Epidermal melanocyte (primary cell): ENCODE data around the gene PLCXD1.
A peak's percentile ranks its signal among the peaks of the same experiment; 100 is the strongest.
"Not testable (repeated sequence)": the region's sequence is repeated elsewhere in the genome, so short reads cannot be mapped to it uniquely, and the experiment has no call there.

Source experiments
- DNase-seq: peaks from one replicate; pipeline ENCODE4 v3.0.0; 2011; ENCODE audit warnings: low spot score; ENCODE audit not compliant: insufficient read length

The PLCXD1 gene

GRCh38 chrX:316351-317325, 35.5 kb downstream of the PLCXD1 start:
- no peak for DNase-seq

DNA sequence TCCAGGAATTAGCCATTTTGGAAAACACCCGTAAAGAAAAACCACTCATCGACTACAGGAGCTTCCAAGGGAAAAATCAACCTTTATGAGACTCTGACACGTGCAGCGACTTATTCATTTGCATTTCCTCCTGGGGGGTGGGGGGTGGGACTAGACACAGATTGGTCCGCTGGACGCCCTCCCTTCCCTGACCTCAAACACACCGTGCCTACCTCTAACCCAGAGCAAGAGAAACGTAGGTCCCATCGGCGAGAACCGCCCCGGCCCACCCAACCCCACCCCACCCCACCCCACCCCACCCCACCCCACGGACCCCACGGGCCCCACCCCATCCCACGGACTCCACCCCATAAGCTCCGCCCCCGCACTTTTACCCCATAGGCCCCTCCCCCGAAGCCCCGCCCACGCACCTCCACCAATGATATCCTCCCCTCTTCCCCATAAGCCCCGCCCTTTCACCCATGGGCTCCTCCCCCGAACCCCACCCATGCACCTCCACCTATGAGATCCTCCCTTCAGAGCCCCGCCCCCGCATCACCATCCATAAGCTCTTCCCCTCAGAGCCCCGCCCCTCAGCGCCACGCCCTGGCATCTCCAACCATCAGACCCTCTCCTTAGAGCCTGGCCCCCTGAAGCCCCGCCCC, 36.4 kb downstream of the PLCXD1 start:
- DNase-seq, result peak; percentile 83

DNA sequence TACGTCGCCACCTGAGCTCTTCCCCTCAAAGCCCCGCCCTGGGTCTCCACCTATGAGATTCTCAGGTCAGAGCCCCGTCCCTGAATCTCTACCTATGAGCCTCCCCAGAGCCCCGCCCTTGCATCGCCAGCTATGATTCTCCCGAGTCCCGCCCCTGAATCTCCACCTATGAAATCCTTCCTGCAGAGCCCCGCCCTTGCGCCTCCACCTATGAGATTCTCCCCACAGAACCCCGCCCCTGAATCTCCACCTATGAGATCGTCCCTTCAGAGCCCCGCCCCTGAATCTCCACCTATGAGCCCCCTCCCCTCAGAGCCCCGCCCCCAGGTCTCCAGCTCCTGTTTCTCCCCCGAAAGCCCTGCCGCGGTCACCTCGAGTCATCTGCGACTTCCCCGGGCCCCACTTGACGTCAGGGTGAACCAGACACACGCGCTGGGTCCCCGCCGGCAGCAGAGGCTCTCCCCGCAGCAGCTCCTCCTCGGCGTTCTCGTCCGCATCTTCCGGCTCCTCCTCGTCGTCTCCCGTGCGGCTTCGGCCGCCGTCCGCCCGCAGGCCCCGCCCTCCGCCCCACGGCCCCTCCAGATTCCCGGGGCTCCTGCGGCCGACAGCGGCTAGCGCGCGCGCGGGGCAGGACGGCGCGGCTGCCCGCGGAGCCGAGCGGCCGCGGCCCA, 37.0 kb downstream of the PLCXD1 start:
- peak; percentile 99 for DNase-seq

DNA sequence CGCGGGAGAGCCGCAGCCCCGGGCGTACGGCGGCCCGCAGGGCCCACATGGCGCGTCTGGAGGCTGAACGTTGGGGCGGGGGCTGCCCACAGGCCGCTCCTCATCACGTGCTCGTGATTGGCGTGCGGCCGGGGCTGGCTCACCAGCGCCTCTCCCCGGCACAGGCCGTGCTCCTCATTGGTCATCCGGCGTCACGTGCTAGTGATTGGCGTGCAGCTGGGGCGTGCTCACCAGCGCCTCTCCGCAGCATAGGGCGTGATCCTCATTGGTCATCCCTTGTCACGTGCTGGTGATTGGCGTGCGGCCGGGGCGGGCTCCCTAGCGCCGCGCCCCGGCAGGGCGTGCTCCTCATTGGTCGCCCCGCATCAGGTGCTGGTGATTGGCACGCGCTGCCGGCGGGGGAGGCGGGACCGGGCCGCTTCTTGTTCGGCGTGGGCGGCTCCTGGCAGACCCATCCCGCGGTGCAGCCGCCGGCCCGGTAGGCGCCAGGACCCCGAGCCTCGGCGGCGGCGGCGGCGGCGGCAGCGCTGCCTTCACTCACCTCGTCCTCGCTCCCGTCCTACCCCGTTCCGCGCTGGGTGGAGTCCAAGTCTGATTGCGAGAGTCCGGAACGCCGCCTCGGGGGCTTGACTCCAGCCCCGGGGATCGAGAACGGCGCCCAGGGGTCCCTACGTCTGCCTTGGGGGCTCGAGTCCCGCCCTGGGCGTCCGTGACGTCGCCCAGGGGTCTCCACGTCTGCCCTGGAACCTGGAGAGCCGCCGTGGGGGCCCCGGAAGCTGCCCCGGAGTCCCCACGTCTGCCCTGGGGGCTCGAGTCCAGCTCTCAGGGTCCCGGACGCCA, 37.8 kb downstream of the PLCXD1 start, which contains the start of gene GTPBP6:
Gene GTPBP6 (minus strand): TSS at position 58 of the 840 bp plus-strand sequence. CDS start 9 bp downstream, at position 49.
- DNase-seq, result peak; percentile 99

DNA sequence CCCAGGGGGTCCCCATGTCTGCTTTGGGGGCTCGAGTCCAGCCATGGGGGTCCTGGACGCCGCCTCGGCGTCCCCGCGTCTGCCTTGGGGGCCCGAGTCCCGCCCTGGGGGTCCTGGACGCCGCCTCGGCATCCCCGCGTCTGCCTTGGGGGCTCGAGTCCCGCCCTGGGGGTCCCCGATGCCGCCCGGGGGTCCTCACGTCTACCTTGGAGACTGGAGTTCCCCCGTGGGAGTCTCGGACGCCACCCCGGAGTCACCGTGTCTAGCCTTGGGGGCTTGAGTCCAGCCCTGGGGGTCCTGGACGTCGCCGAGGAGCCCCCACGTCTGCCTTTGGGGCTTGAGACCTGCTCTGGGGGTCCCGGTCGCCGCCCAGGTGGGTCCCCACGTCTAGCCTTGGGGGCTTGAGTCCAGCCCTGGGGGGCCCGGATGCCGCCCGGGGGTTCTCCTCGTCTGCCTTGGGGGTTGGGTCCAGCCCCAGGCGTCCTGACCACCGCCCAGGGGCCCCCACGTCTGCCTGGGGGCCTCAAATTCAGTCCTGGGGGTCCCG, 38.5 kb downstream of the PLCXD1 start:
- DNase-seq, result no peak

DNA sequence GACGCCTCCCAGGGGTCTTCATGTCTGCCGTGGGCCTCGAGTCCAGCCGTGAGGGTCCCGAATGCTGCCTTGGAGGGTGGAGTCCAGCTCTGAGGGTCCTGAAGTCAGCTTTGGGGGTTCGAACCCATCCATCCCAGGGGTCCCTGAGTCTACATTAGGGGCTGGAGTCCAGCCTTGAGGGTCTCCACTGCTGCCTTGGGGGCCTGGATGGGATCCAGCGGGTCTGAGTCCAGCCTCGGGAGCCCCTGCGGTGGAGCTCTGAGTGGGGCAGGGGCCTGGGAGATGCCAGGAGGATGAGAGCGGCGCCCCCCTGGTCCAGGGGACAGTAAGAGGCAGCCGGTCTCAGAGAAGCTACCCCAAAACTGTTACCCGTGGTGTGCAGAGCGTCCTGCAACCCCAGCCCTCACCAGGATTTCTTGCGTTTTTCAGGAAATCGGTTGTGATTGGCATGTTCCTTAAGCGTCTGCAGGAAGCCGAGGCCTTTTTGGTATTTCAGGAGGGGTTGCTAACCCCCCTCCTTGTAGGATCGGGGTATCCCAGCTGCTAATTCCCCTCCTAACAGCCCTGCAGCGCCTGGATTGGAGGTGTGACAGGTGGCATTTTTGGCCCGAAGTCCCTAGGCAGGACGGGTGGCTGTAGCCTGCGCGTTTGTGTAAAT, 39.1 kb downstream of the PLCXD1 start:
- DNase-seq, result no peak

DNA sequence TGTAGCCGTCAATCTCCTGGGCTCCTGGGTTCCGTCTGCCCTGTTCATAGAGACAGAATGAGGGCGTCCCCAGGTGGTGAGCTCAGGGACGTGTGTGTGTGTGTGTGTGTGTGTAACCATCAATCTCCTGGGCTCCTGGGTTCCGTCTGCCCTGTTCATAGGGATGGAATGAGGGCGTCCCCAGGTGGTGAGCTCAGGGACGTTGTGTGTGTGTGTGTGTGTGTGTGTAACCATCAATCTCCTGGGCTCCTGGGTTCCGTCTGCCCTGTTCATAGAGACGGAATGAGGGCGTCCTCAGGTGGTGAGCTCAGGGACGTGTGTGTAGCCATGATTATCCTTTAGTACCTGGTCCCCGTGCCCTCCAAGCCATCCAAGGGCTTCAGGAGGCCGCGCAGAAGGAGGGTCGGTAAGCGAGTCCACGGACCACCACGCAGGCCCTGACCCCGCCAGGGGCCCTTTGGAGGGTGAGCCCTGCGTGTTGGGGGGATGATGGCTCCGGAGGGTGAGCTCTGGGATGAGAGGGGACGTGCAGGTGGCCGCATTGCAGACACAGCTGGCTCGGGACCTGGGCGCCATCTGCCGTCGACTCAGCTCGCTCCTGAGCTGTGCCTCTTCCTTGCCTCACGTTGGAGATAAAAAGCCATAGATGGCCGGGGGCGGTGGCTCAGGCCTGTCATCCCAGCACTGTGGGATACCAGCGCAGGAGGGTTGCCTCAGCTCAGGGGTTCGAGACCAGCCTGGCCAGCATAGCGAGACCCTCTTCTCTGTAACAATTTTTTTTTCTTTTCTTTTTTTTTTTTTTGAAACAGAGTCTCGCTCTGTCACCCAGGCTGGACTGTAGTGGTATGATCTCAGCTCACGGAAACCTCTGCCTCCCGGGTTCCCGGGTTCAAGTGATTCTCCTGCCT, 42.8 kb downstream of the PLCXD1 start:
- no peak for DNase-seq

DNA sequence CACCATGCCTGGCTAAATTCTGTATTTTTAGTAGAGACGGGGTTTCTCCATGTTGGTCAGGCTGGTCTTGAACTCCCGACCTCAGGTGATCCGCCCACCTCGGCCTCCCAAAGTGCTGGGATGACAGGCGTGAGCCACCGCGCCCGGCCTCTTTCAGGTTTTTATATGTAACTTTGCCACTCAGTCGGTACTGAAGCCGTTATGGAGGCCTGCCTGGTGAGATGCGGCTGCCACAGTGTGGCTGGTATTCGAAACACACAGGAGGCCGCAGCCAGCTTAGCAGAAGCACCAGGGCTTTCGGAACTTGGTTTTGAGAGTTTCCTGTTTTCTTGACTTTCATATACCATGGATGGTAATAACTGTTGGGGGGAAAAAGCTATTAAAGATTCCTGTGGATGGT, 43.5 kb downstream of the PLCXD1 start:
- DNase-seq, result not testable (repeated sequence)

DNA sequence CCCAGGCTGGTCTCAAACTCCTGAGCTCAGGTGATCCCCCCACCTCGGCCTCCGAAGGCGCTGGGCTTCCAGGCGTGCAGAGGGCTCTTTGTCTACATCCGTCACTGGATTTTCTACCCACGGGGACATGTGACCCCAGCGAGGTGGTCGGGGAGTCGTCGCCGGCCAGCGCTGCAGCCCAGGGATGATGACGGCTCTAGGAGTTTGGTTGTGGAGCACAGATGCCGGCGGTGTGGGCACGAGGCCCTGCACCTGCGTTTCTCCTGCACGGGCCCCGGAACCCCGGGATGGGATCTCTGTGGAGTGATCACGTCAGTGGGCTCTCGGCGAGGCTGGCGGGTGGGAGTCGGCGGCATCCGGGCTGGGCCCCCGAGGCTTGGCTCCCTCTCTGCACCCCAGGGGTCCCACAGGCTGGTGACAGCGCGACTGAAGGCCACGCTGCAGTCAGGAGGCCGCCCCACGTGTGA, 46.5 kb downstream of the PLCXD1 start:
- no peak for DNase-seq

- no peak for DNase-seq
Observed at GRCh38 chrX:329291-329910, 48.2 kb downstream of the PLCXD1 start.

DNA sequence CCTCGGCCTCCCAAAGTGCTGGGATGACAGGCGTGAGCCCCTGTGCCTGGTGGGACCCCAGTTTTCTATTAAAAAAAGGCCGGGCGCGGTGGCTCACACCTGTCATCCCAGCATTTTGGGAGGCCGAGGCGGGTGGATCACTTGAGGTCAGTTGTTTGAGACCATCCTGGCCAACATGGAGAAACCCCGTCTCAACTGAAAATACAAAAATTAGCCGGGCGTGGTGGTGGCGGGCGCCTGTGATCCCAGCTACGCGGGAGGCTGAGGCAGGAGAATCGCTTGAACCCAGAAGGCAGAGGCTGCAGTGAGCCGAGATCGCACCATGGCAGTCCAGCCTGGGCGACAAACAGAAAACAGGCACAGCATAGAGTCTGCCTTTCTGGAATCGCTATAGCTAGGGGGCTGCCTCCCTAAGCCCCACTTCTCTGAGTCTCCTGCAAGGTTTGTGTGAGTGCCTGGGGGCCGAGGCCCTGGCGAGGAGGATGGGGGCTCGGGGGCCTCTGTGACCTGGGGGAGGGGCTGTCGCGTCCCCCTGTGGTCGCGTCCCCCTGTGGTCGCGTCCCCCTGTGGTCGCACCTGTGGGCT, 49.1 kb downstream of the PLCXD1 start:
- DNase-seq, result not testable (repeated sequence)

DNA sequence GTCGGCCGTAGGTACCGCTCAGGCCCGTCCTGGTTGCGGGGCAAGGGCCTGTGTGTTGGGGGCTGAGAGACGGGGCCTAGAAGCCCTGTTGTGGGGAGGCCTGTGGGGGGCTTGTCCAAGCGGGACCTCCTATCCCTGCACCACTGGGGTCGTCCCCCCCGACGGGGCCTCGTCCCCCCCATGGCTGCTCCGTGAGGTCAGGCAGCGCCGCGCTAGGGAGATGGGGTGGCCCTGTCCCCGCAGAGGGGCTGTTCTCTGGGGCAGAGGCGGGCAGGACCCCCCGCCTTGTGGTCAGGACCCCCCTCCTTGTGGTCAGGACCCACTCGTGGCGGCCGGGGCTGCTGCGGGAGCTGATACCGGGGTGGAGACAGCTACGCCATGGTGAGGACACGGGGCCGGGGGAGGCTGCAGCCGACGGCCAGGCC, 49.6 kb downstream of the PLCXD1 start:
- no peak for DNase-seq

DNA sequence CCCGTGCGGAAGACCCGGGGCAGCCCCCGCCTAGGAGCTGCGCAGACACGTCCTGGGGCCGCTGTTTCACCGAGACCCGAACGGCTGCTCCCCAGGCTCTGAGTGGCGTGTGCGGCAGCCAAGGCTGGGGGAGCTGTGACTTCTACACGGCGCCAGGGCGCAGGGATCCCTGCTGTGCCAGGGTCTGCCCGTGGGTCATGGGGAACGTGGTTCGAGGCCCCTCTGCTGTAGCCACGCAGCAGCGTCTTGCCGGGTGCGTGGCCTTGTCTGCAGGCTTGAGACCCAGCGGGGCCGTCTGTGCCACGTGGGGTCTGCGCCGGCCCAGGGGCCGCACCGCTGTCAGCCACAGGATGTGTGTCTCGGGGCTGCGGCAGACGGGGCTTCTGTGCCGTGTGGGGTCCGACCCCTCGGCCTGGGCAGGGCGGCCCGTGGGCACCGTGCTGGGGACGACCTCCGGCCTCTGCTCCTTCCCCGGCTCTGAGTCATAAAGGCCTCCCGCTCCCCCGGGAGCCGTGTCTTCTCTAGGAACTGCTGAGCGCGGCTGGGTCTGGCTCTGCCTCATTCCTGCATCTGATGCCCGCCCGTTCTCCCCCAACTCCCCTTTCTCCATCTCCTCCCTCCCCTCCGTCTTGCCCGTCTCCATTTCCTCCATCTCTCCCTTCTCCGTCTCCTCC, 50.1 kb downstream of the PLCXD1 start:
- no peak for DNase-seq

- DNase-seq, result no peak
Observed at GRCh38 chrX:331825-332495, 50.8 kb downstream of the PLCXD1 start.

- no peak for DNase-seq
Observed at GRCh38 chrX:332496-332860, 51.3 kb downstream of the PLCXD1 start.

DNA sequence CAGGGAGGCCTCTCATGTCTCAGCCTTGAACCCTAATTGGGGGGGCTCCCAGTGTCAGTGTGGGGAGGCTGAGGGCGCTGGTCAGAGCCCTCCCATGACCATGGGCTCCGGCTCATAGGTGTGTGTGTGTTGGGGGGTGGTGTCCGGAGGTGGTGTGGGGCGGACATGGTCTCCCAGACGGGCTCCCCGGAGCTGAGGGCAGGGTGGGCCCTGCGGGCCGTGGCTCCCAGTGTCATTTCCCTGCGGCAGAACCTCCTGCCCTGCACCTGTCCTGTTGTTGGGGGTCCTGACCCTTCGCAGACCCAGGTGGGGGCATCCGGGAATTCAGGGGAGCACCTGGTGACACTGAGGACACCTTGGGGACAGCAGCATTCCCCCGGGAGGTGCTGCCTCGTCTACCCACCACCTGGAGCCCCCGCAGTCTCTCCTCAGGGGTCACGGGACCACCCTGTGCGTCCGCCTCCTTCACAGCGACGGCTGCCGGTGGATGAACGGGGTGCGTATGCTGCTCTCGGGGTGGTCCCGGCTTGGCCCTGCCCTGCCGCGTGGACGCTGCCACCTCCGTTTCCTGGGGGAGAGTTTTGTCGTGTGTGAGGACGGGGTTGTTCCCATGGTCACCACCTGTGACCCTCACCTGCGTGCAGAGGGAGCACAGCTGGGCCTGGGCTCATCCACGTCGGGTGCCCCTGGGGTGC, 51.9 kb downstream of the PLCXD1 start:
- no peak for DNase-seq
